ENCODE results near the gene TMEM51. TPM values are rescaled to one million over a fixed set of nuclear protein-coding genes. Genes with fewer than 3 reads are reported as not detected.

TMEM51 gene
- total RNA-seq (2016; rRNA removed; fragmentation: Illumina TruSeq; extraction: Trizol) (6.3 and 12.2 TPM in 2 replicates), polyA plus RNA-seq (2011; rRNA removed) (18.5 and 22.3 TPM in 2 replicates), polyA minus RNA-seq (2011; rRNA and poly(A)+ RNA removed; ENCODE audit: low replicate concordance) (3.2 and 18.3 TPM in 2 replicates), Bru-seq, nascent RNA (percentile 87 among the genes with signal in this experiment), BruChase-seq, experiment 1, labeled RNA remaining after a 6-hour chase (percentile 75 among the genes with signal in this experiment), BruChase-seq, experiment 2, labeled RNA remaining after a 2-hour chase (percentile 86 among the genes with signal in this experiment)
- 2.6 and 2.8 TPM in 2 replicates for total RNA-seq (2016; cell fraction: cytosol; rRNA removed; fragmentation: Illumina TruSeq; extraction: Trizol; ENCODE audit: low read depth)
- total RNA-seq (2016; cell fraction: insoluble cytoplasmic fraction; rRNA removed; fragmentation: Illumina TruSeq; extraction: Trizol), result 7.0 and 9.8 TPM in 2 replicates
- 5.3 and 6.5 TPM in 2 replicates for total RNA-seq (2016; cell fraction: membrane; rRNA removed; fragmentation: Illumina TruSeq; extraction: Trizol)
- 9.7 and 11.5 TPM in 2 replicates for total RNA-seq (2016; cell fraction: nucleus; rRNA removed; fragmentation: Illumina TruSeq; extraction: Trizol)
- polyA plus RNA-seq (2011; cell fraction: cytosol; rRNA removed), result 20.1 and 23.4 TPM in 2 replicates
- 14.3 and 18.6 TPM in 2 replicates for polyA plus RNA-seq (2011; cell fraction: nucleus; rRNA removed)
- 8.0 and 11.2 TPM in 2 replicates for polyA plus RNA-seq (2012)
- 1.9 and 2.3 TPM in 2 replicates for polyA plus RNA-seq (2016; cell fraction: cytosol; fragmentation: Illumina TruSeq; extraction: Trizol; ENCODE audit: low read depth)
- polyA plus RNA-seq (2016; cell fraction: insoluble cytoplasmic fraction; fragmentation: Illumina TruSeq; extraction: Trizol; ENCODE audit: low read depth), result 8.4 and 8.6 TPM in 2 replicates
- 3.7 and 4.9 TPM in 2 replicates for polyA plus RNA-seq (2016; cell fraction: membrane; fragmentation: Illumina TruSeq; extraction: Trizol; ENCODE audit: low read depth)
- 23.6 and 23.8 TPM in 2 replicates for polyA plus RNA-seq (2016; cell fraction: nucleus; fragmentation: Illumina TruSeq; extraction: Trizol; ENCODE audit: insufficient read depth, low read depth)
- 8.7 and 9.4 TPM in 2 replicates for polyA minus RNA-seq (2011; cell fraction: cytosol; rRNA and poly(A)+ RNA removed)
- polyA minus RNA-seq (2011; cell fraction: nucleus; rRNA and poly(A)+ RNA removed), result 8.6 and 9.4 TPM in 2 replicates
- long read RNA-seq, experiment 1, partial matches to known transcripts, result 8 of 19 reads
- long read RNA-seq, experiment 1, other reads (novel, unspliced or antisense), result 2 of 19 reads
- long read RNA-seq, experiment 2, transcript TMEM51-203 (3 exons, 1,842 nt), result minor isoform, 11 of 69 reads
- long read RNA-seq, experiment 2, transcript TMEM51-202 (4 exons, 1,843 nt), result minor isoform, 8 of 69 reads
- long read RNA-seq, experiment 2, transcript TMEM51-201 (4 exons, 1,931 nt), result minor isoform, 11 of 69 reads
- long read RNA-seq, experiment 2, transcript TMEM51-204 (3 exons, 1,942 nt), result major isoform, 13 of 69 reads
- long read RNA-seq, experiment 2, partial matches to known transcripts, result 8 of 69 reads
- long read RNA-seq, experiment 2, other reads (novel, unspliced or antisense), result 18 of 69 reads

GRCh38 chr1:15153184-15153841, at the start of gene TMEM51:
Gene TMEM51, plus strand, starts transcription at chr1:15153747. Its CDS starts 61,341 bp downstream, at chr1:15215088.
- no peaks in the 10 kb centered on the region for H3K27me3 ChIP-seq (ENCODE audit: control insufficient read depth in 1 of 2, insufficient read depth in 2 of 2, low read length in 2 of 2)
- H4K20me1 ChIP-seq (ENCODE audit: insufficient read depth, low read length), result peaks cover 28% of the 10 kb centered on the region; the same call in 1 of the 2 replicates
- POLR2A ChIA-PET, result interaction anchor here (0.6 to 3.9 kb wide), 14 partner anchors 12 to 119 kb away, joined by 3 to 33 read pairs (median 5); no protein-coding TSS in a partner anchor
- DNase-seq (ENCODE audit: low spot score), result peak; percentile 60
- FAIRE-seq, result no peak
- intact Hi-C loops (cut with micrococcal nuclease; ENCODE audit: unreplicated experiment) (loop anchor here (2.0 to 5.0 kb wide), 3 partner anchors 25 to 43 kb away; no protein-coding TSS in a partner anchor), in situ Hi-C loops (cut with HindIII; ENCODE audit: extremely low pct_ligation_motif_present, low pct_unique_long_range_greater_than_20kb) (no loop called here)
- H3K79me2 ChIP-seq (ENCODE audit: insufficient read depth, low read length), result peaks cover 62% of the 10 kb centered on the region
- H3K4me1 ChIP-seq (ENCODE audit: insufficient read depth, low read length), result peaks cover 81% of the 10 kb centered on the region
- CTCF ChIA-PET (ENCODE audit: low intra/inter-chr PET ratio, low total read pairs), result interaction anchor here (1.2 to 2.7 kb wide), 3 partner anchors 24 to 119 kb away, joined by 3 to 18 read pairs (median 10); no protein-coding TSS in a partner anchor
- H3K27ac ChIP-seq (ENCODE audit: extremely low read length, insufficient read depth, low read length), result peak within 1 kb of the TSS; percentile 69
- BruUV-seq (replicated peaks), result TSS peak; percentile 43
- H3K9ac ChIP-seq (ENCODE audit: insufficient read depth, low read depth, low read length), result peak within 1 kb of the TSS; percentile 77
- no peak within 1 kb of the TSS for H2AFZ ChIP-seq (ENCODE audit: low read length)
- H3K9me3 ChIP-seq (ENCODE audit: low read length), result no peaks in the 10 kb centered on the region
- H3K36me3 ChIP-seq (replicated peaks in 1 of 2; ENCODE audit: control insufficient read depth in 1 of 2, insufficient read depth in 2 of 2, low read length in 2 of 2), result peaks cover 0 to 11% of the 10 kb centered on the region in 2 experiments; a peak in 3 of 5 replicates
- 0% methylated on average over 11 of the region's 56 CpGs for WGBS (ENCODE audit: low lambda C conversion rate)
- H3K4me3 ChIP-seq (replicated peaks in 1 of 3; ENCODE audit: insufficient read depth in 1 of 3, low read depth in 2 of 3, low read length in 3 of 3), result peak within 1 kb of the TSS; percentile 69 to 83 (median 70)
- ATAC-seq, result peak; percentile 76
- H3K4me2 ChIP-seq (ENCODE audit: low read depth, low read length), result peak within 1 kb of the TSS; percentile 86
- TF ChIP-seq CAMTA2 (CRISPR knock-in tag; IDR thresholded peaks at IDR 0.05; ENCODE audit: borderline replicate concordance), result no peak
- TF ChIP-seq GTF3A (CRISPR knock-in tag; conservative IDR thresholded peaks at IDR 0.05), result no peak
- TF ChIP-seq PRDM10 (CRISPR knock-in tag; IDR thresholded peaks at IDR 0.05; ENCODE audit: low read depth), result no peak
- TF ChIP-seq ZNF276 (CRISPR knock-in tag; IDR thresholded peaks at IDR 0.05; ENCODE audit: low read depth), result no peak
- TF ChIP-seq FOXP1 (IDR thresholded peaks at IDR 0.05), result no peak
- TF ChIP-seq FOXP1 (CRISPR knock-in tag; IDR thresholded peaks at IDR 0.05), result no peak
